Kidney capillary endothelial cell (primary cell): Measurements from ENCODE around the gene TNFRSF21.
A peak's percentile ranks its signal among the peaks of the same experiment; 100 is the strongest.
"Not testable (repeated sequence)": the region's sequence is repeated elsewhere in the genome, so short reads cannot be mapped to it uniquely, and the experiment has no call there.

ENCODE experiments used
- DNase-seq: peaks from one replicate; pipeline ENCODE4 v3.0.0-alpha.2; 2018; ENCODE audit warnings: low spot score

TNFRSF21 gene

GRCh38 chr6:47309291-47310130, at the start of gene TNFRSF21:
Gene TNFRSF21, minus strand, starts transcription at chr6:47309905. Its CDS starts 394 bp downstream, at chr6:47309511.
- peak; percentile 90 for DNase-seq

GRCh38 chr6:47358440-47359225, 48.9 kb upstream of the TNFRSF21 start:
- no peak for DNase-seq

- no peak for DNase-seq
Observed at GRCh38 chr6:47357827-47358226, 48.1 kb upstream of the TNFRSF21 start.

- DNase-seq: no peak
Observed at GRCh38 chr6:47355496-47355895, 45.8 kb upstream of the TNFRSF21 start.

- DNase-seq: no peak
Observed at GRCh38 chr6:47353871-47354270, 44.2 kb upstream of the TNFRSF21 start.

GRCh38 chr6:47352966-47353365, 43.3 kb upstream of the TNFRSF21 start:
- DNase-seq: no peak

GRCh38 chr6:47352194-47352920, 42.7 kb upstream of the TNFRSF21 start:
- DNase-seq: no peak

GRCh38 chr6:47351621-47352020, 41.9 kb upstream of the TNFRSF21 start:
- DNase-seq: no peak

- no peak for DNase-seq
Observed at GRCh38 chr6:47349931-47350330, 40.2 kb upstream of the TNFRSF21 start.

GRCh38 chr6:47348316-47348863, 38.7 kb upstream of the TNFRSF21 start:
- DNase-seq: no peak

- DNase-seq: no peak
Observed at GRCh38 chr6:47345761-47346160, 36.1 kb upstream of the TNFRSF21 start.

GRCh38 chr6:47344022-47344421, 34.3 kb upstream of the TNFRSF21 start:
- DNase-seq: no peak

- no peak for DNase-seq
Observed at GRCh38 chr6:47343600-47343999, 33.9 kb upstream of the TNFRSF21 start.

- DNase-seq: no peak
Observed at GRCh38 chr6:47342824-47343223, 33.1 kb upstream of the TNFRSF21 start.

GRCh38 chr6:47337519-47337918, 27.8 kb upstream of the TNFRSF21 start:
- no peak for DNase-seq

- no peak for DNase-seq
Observed at GRCh38 chr6:47336334-47336733, 26.6 kb upstream of the TNFRSF21 start.

GRCh38 chr6:47335466-47335865, 25.8 kb upstream of the TNFRSF21 start:
- DNase-seq: no peak

GRCh38 chr6:47334334-47334733, 24.6 kb upstream of the TNFRSF21 start:
- peak; percentile 35 for DNase-seq

- not testable (repeated sequence) for DNase-seq
Observed at GRCh38 chr6:47328606-47329005, 18.9 kb upstream of the TNFRSF21 start.

GRCh38 chr6:47328139-47328538, 18.4 kb upstream of the TNFRSF21 start:
- DNase-seq: not testable (repeated sequence)

- DNase-seq: no peak
Observed at GRCh38 chr6:47323887-47324286, 14.2 kb upstream of the TNFRSF21 start.

GRCh38 chr6:47323321-47323720, 13.6 kb upstream of the TNFRSF21 start:
- DNase-seq: no peak
